Retina (tissue), 1 donor: ENCODE measurements around the gene TSNAX.
"Not testable (repeated sequence)": the region's sequence is repeated elsewhere in the genome, so short reads cannot be mapped to it uniquely, and the experiment has no call there.

ENCODE experiments used
- DNase-seq: peaks from one replicate; pipeline ENCODE4 v3.0.0-alpha.2; 2016

The TSNAX gene, protein sequence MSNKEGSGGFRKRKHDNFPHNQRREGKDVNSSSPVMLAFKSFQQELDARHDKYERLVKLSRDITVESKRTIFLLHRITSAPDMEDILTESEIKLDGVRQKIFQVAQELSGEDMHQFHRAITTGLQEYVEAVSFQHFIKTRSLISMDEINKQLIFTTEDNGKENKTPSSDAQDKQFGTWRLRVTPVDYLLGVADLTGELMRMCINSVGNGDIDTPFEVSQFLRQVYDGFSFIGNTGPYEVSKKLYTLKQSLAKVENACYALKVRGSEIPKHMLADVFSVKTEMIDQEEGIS

DNA sequence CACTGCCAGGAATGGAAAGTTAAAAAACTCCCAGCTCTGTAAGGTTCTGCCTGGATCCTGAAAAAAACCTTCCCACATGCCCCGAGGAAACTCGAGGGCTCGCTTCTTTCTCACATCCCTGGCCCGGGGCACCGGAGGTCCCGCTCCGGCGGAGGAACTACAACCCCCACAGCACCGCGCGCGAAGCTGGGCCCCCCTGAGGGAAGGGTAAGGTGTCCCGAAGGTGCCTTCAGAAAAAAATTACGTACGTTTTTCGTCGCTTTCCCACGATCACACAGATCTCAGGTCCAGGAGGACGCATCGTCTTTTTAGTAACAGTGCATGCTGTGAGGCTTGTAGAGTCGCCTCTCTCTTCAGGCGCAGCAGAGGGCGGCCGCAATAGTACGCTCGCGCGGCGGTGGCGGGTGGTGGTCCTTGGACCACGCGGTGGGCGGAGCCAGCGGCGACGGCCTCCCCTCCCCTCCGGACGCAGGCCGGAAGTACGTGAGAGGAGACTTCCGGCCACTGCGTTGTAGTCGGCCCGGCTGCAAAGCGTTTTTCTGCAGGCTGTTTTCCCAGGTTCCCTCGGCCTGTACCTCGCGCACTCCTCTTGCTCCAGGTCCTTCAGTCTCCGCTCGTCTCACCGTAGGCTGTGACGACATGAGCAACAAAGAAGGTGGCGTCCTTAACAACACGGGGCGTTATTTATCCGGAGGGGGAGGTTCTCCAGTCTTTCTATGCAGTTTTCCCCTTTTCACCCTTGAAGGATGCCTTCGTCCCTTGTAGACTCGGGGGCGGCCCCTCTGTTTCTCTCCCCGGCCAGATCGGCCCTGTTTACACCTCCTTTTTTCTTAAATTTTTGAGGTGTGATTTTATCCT, at the start of gene TSNAX:
TSNAX (plus strand) TSS at position 498 of the 858 bp plus-strand sequence; CDS start at position 640, 142 bp downstream.
- peak; percentile 100 for DNase-seq

DNA sequence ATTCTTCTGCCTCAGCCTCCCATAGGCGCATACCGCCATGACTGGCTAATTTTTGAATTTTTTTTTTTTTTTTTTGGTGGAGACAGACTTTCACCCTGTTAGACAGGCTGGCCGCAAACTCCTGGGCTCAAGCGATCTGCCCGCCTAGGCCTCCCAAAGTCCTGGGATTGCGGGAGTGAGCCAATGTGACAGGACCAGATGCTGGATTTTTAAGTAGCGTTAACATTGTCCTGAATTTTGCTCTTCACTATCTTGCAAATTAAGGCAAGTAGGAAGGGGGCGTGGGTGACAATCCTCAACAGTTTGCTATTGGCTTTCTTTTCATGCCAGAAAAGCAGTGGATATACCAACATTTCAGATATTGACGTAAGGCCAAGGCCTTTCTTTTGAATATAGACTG, 49.7 kb upstream of the TSNAX start:
- DNase-seq, result no peak

DNA sequence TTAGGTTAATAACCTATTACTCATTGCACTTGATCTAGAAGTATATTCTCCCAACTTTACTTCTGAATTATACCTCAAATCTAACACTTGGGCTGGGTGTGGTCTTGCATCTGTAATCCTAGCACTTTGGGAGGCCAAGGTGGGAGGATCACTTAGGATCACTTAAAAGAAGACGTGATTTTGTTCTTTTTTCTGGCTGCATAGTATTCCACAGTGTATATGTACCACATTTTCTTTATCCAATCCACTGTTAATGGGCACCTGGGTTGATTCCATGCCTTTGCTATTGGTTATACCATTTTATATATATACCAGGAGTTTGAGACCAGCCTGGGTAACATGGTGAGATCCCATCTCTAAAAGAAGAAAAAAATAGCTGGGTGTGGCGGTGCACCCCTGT, 48.5 kb upstream of the TSNAX start:
- no peak for DNase-seq

DNA sequence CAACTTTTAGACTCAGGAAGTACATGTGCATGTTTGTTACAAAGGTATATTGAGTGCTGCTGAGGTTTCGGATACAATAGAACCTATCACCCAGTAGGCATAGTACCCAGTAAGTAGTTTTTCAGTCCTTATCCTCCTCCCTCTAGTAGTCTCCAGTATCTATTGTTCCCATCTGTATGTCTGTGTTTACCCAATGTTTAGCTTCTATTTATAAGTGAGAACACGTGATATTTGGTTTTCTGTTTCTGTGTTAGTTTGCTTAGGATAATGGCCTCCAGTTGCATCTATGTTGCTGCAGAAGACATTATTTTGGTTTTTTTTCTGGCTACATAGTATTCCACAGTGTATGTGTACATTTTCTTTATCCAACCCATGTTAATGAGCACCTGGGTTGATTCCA, 47.2 kb upstream of the TSNAX start:
- no peak for DNase-seq

GRCh38 chr1:231485029-231485784, 43.3 kb upstream of the TSNAX start:
- DNase-seq, result no peak

DNA sequence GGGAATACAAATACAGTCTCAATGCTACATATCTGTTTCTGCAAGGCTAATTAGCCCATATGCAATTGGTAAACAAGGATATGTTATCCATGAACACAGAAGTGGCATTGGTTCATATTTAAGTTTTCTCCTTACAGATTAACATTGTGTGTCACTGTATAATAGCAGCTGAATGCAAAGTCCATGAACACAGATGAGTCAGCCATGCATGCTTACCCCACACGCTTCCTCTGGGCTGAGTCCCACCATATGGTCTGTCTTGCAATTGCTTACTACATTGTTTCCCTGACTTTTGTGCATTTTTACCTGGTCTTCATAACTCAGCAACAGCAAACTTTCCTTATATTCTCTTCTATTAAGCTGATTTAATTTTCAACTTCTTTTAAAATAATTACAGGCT, 41.5 kb upstream of the TSNAX start:
- no peak for DNase-seq

DNA sequence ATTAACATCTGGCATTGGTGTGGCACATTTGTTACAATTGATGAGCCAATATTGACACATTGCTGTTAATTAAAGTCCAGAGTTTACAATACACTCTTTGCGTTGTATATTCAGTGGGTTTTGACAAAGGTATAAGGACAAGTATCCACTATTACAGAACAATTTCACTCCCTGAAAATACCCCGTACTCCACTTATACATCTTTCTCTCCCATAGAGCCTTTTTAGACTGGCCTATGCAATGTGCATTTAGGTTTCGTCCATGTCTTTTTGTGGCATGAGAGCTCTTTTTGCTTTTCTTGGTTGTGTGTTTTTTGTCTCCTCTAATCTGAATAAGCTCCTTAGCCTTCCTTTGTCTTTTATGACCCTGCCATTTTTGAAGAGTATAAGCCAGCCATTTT, 40.6 kb upstream of the TSNAX start:
- DNase-seq, result no peak

- DNase-seq, result no peak
These were observed 34.9 kb upstream of the TSNAX start for GRCh38 chr1:231493421-231494185.

DNA sequence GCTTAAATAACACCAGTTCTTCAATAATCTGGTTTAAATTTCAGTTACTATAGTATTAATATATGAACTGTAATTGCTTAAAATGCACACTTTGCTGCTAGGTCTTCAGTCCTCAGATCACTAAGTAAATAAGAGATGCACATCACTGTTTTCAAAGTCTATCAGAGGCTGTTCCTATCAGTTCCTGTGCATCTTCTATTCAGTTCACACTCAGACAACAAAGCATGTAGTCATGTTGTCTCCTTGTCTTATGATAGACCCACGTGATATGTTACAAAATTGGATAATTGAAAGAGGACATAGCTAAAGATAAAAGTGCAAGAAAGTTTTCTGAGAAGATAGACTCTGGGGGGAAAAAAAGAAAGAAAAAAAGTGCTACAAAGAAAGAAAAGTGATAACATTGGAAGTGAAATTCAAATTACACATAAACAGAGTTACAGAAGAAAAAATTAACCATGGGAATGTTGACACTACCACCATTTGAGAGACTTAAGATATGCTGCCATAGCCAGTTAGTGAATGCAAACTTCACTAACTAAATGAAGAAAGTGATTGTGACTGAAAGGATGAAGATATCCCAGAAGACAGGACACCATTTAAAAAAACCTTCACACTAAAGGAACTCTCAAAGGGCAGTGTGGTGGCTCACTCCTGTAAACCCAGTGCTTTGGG, 33.9 kb upstream of the TSNAX start:
- no peak for DNase-seq

GRCh38 chr1:231497629-231498152, 30.8 kb upstream of the TSNAX start:
- DNase-seq, result no peak

DNA sequence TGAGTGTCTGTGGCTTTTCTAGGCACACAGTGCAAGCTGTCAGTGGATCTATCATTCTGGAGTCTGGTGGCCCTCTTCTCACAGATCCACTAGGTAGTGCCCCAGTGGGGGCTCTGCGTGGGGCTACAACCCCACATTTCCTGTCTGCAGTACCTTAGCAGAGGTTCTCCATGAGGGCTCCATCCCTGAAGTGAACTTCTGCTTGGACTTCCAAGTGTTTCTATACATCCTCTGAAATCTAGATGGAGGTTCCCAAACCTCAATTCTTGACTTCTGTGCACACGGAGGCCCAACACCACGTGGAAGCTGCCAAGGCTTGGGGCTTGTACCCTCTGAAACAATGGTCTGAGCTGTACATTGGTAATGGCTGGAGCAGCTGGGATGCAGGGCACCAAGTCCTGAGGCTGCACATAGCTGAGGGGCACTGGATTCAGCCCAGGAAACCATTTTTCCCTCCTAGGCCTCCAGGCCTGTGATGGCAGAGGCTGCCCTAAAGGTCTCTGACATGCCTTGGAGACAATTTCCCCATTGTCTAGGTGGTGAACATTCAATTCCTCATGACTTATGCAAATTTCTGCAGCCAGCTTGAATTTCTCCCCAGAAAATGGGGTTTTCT, 29.2 kb upstream of the TSNAX start:
- DNase-seq, result no peak

DNA sequence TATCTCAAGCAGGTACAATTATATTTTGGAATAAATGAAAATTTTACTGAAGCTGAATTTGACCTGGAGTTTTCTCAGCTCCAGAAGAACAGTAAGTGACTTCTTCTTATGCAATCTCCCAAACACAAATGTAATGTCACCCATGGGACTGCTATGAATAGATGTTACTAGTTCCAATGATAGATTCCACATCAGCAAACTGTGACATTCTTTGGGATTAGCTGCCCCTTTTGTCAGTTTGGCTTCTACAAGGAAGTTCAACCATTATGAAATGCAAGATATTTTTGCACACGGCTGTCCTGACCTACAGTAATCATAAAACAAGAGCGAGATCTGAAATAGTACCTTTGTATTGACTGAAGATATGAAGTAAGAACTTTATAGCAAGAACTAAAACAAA, 27.8 kb upstream of the TSNAX start:
- DNase-seq, result no peak

- not testable (repeated sequence) for DNase-seq
These were observed 25.3 kb upstream of the TSNAX start for GRCh38 chr1:231503168-231503567.

GRCh38 chr1:231507476-231508355, 20.8 kb upstream of the TSNAX start:
- no peak for DNase-seq

- DNase-seq, result no peak
These were observed 20.0 kb upstream of the TSNAX start for GRCh38 chr1:231508497-231508896.

DNA sequence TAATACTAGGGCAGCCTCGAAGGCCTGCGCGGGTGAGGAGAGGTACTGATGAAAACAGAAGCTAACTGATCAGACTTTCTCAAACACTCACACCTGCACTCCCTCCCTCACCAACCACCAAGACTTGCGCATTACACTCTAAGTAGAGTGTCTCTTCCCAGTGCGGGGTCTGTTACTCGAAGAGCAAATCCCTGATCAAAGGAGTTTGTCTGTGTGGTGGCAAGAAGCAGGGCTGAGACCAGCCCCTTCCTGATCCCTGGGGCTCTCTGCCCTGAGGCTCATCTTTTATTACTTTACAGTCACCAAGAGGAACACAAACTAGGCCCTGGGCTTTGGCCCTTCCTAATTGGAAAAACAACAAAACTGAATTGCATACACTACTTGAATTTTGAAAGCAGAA, 19.5 kb upstream of the TSNAX start:
- DNase-seq, result no peak

DNA sequence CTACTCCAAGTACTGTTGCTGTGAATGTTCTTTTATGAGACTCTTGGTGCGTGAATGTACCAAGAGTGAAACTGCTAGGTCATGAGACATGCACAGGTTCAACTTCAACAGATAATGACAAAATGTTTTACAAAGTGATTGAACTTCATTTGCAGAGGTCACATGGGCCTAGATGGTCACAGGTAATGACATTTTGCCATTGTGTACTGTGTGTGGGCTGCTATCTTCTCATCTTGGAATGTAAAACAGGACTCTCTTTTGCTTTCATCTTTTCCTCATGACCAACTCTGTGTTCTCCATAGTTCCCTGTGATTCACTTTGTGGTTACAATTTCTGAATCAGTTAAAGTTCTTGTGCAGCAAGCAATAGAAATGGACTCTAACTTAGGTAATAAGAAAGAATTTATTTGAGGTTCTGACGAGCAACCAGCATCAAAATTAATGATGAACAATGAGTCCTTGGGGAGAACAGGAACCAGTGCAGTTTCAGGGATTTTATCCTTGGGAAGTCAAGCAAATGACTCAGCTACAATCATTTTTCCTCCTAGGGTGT, 16.2 kb upstream of the TSNAX start:
- no peak for DNase-seq

DNA sequence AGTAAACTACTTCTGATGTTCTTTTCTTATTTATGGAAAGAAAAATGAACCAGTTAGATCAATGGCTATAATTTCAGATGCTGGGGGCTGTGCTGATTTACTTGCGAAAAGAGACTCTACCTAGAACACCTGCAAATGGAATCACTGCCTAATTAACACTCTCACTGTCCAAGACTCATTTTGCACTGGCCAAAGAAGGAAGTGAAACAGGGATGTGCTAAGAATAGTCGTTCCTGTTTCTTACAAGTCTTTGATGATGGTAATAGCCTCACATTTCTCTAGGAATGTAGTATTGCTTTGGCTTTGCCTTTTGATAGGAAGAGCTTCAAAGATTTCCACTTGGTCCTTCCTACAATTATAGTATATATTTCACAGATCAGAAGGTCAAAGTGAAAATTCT, 12.7 kb upstream of the TSNAX start:
- DNase-seq, result no peak

GRCh38 chr1:231517076-231517475, 11.4 kb upstream of the TSNAX start:
- no peak for DNase-seq

DNA sequence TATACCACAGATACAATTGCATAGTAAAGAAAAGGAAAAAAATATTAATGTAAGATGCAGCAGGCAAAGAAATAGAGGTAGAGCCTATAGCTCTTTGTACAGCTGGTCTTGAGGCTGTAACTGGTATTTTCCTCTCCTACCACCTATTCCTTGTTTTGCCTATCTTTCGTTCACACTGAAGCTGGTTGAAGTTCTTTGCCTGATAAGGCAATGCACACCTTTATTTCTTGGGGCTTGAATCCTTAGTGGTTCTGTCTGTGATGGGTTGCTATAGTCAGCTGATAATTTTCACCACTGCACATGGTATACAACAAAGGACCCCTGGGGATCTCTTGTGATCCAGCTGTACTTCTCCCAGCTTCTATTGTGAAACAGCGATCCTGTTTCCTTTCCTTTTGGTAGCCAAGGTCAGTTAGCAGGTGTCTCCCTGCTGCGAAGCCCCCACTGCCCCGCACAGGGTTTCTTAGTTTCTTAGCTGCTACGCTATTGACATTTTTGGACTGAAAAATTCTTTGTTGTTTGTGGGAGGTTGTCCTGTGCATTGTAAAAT, 9.9 kb upstream of the TSNAX start:
- no peak for DNase-seq
